Pancreas (tissue), 10 donors: ENCODE measurements around the gene OMD. TPM values are rescaled to one million over a fixed set of nuclear protein-coding genes. Genes with fewer than 3 reads are reported as not detected.

ENCODE experiments used
- ATAC-seq, 4 donors: fragments of 200-7000 bp; cut with Tn5 transposase; one replicate each; pipeline versions ENCODE4 v1.8.0 to v1.9.1; 2020; ENCODE audit warnings: mild to moderate bottlenecking in 4 of 4, moderate library complexity in 4 of 4
- DNase-seq, 6 donors: peaks; one replicate each; pipeline ENCODE4 v3.0.0-alpha.2; 2020
- FAIRE-seq: peaks from 2 replicates; lab custom pipeline; 2012; peaks lifted over from hg19 to GRCh38; lab: Jason Lieb, UNC
- H3K27ac ChIP-seq, 4 donors: fragments of 200-600 bp; sonication (generic); 1 replicate in 3 of 4; 2 replicates in 1 of 4; pipeline versions ENCODE4 v1.5.0 to v1.8.0; 2020
- H3K27me3 ChIP-seq, 4 donors: fragments of 200-600 bp; one replicate each; pipeline ENCODE4 v1.8.0; 2021
- H3K36me3 ChIP-seq, 3 donors: fragments of 200-600 bp; sonication (generic) in 1 of 3; one replicate each; pipeline versions ENCODE4 v1.5.0 to v1.8.0; 2020 to 2021
- H3K4me1 ChIP-seq, 3 donors: fragments of 200-600 bp; one replicate each; pipeline ENCODE4 v1.8.0; 2021
- H3K4me3 ChIP-seq, 4 donors: fragments of 200-600 bp; sonication (generic) in 2 of 4; one replicate each; pipeline versions ENCODE4 v1.5.0 to v1.8.0; 2020 to 2021
- H3K9me3 ChIP-seq, 4 donors: fragments of 200-600 bp; one replicate each; pipeline ENCODE4 v1.8.0; 2021
- CTCF ChIP-seq, 4 donors: fragments of 200-600 bp; sonication (generic) in 3 of 4; IDR thresholded peaks; one replicate each; pipeline versions ENCODE4 v1.5.0 to v1.8.0; 2021; ENCODE audit warnings: antibody characterized with exemption in 4 of 4
- WGBS, 2 donors: extraction: QIAGEN DNeasy Blood & Tissue Kit; methylation state at CpG; one replicate each; pipeline ENCODE4 v1.1.7; 2013; 5-methylcytosine and 5-hydroxymethylcytosine counted together
- intact Hi-C, 3 donors: fragments of 100-400 bp; cut with DNase I; formaldehyde crosslinking; loops; one replicate each; pipeline versions ENCODE4 v1.11.1 to v1.14.2; 2022
- polyA plus RNA-seq, 2 donors: library from polyadenylated mRNA; stranded (reverse); fragments of 200-250 nt; gene quantifications; one replicate each; pipeline ENCODE4 v1.2.3, GENCODE V29; 2013
- total RNA-seq, 6 donors: library from RNA; stranded (reverse); fragmentation: NEBNext Ultra II Directional in 4 of 6; extraction: Animal tissue kit (Norgen Biotek cat#: 25700) in 4 of 6; gene quantifications; one replicate each; pipeline versions ENCODE4 v1.2.1 to v1.2.4, GENCODE V29; 2021 to 2023
- donor health status: healthy with polysubstance abuse.
- donor health status: DM: no; HTN: no; CAD: no; lungs with moderate emphysema.
- donor health status: DM: no; HTN: no; CAD: no.
- donor health status: control.
- donor health status: control.
- donor health status: Bipolar disorder and iron deficiency.
- donor health status: DM: yes; HTN: yes; CAD: no.
- donor health status: DM: no; HTN: no; CAD: no.
- donor health status: DM: no; HTN: no; CAD: no.
- donor health status: DM: yes; HTN: yes; CAD: no.

OMD gene
- total and polyA plus RNA-seq, 8 donors: 0.19 to 2.4 (median 0.52) TPM; not detected in 1

- intact Hi-C loops: no loop called here
- H3K4me1 ChIP-seq: no peaks in the 10 kb centered on the region
- DNase-seq (no peak), ATAC-seq (no peak), FAIRE-seq (no peak)
- H3K36me3 ChIP-seq: no peaks in the 10 kb centered on the region
- no peaks in the 10 kb centered on the region for H3K27me3 ChIP-seq
- no peak overlapping the region for H3K4me3 ChIP-seq
- H3K27ac ChIP-seq: no peak overlapping the region
- no peaks in the 10 kb centered on the region for H3K9me3 ChIP-seq
- TF ChIP-seq CTCF (IDR thresholded peaks at IDR 0.05): no peak
These were observed 39.1 kb upstream of the OMD start for GRCh38 chr9:92463387-92463786.

- Histone ChIP-seq H3K4me3 (no peak overlapping the region), H3K36me3 (no peaks in the 10 kb centered on the region), H3K4me1 (no peaks in the 10 kb centered on the region), H3K27me3 (no peaks in the 10 kb centered on the region), H3K9me3 (no peaks in the 10 kb centered on the region), H3K27ac (no peak overlapping the region)
- TF ChIP-seq CTCF (IDR thresholded peaks at IDR 0.05): no peak
- intact Hi-C loops: no loop called here
- ATAC-seq: no peak
- DNase-seq: no peak
- no peak for FAIRE-seq
- 92 to 96% methylated on average over 4 of the region's 4 CpGs for WGBS, 2 donors
These were observed 33.3 kb upstream of the OMD start for GRCh38 chr9:92457576-92457975.

GRCh38 chr9:92455217-92455616 lies 30.9 kb upstream of the OMD start:
- no peaks in the 10 kb centered on the region for H3K4me1 ChIP-seq
- no peak for DNase-seq
- TF ChIP-seq CTCF (IDR thresholded peaks at IDR 0.05): no peak
- no peak for ATAC-seq
- intact Hi-C loops: no loop called here
- H3K9me3 ChIP-seq: no peaks in the 10 kb centered on the region
- 75 to 85% methylated on average over 3 of the region's 3 CpGs for WGBS, 2 donors
- no peak overlapping the region for H3K4me3 ChIP-seq
- H3K36me3 ChIP-seq: no peaks in the 10 kb centered on the region
- H3K27me3 ChIP-seq: no peaks in the 10 kb centered on the region
- H3K27ac ChIP-seq: no peak overlapping the region
- no peak for FAIRE-seq

GRCh38 chr9:92446536-92446935 lies 22.3 kb upstream of the OMD start:
- Histone ChIP-seq H3K27ac (no peak overlapping the region), H3K36me3 (no peaks in the 10 kb centered on the region), H3K9me3 (no peaks in the 10 kb centered on the region), H3K4me1 (no peaks in the 10 kb centered on the region), H3K4me3 (no peak overlapping the region), H3K27me3 (no peaks in the 10 kb centered on the region)
- no peak for DNase-seq
- no peak for FAIRE-seq
- no peak for TF ChIP-seq CTCF (IDR thresholded peaks at IDR 0.05)
- intact Hi-C loops: no loop called here
- no peak for ATAC-seq

- TF ChIP-seq CTCF (IDR thresholded peaks at IDR 0.05): no peak
- intact Hi-C loops: no loop called here
- DNase-seq: no peak
These were observed 20.6 kb upstream of the OMD start for GRCh38 chr9:92444841-92445240.

More at GRCh38 chr9:92444841-92445240, 20.6 kb upstream of the OMD start:
- no peak for FAIRE-seq
- Histone ChIP-seq H3K9me3 (no peaks in the 10 kb centered on the region), H3K27me3 (no peaks in the 10 kb centered on the region), H3K36me3 (no peaks in the 10 kb centered on the region), H3K4me3 (no peak overlapping the region), H3K27ac (no peak overlapping the region), H3K4me1 (no peaks in the 10 kb centered on the region)
- 78 to 87% methylated on average over 4 of the region's 4 CpGs for WGBS, 2 donors
- no peak for ATAC-seq
